Epithelial cell of esophagus (primary cell): ENCODE measurements around the gene SLC38A10.

Source experiments
- DNase-seq: peaks from one replicate; pipeline ENCODE4 v3.0.0; 2010; ENCODE audit warnings: low read depth
- H3K4me3 ChIP-seq: 2 replicates; pipeline ENCODE4 v1.5.1; 2011; ENCODE audit warnings: mild to moderate bottlenecking, low read length, control low read depth
- TF ChIP-seq, protein P1 (sequence below): IDR thresholded peaks from 2 replicates; pipeline ENCODE4 v1.5.1; 2011; ENCODE audit warnings: low read depth, mild to moderate bottlenecking, low read length, control low read depth, inconsistent platforms; ENCODE audit not compliant: insufficient read depth; ENCODE audit errors: missing control alignments

Gene SLC38A10

DNA sequence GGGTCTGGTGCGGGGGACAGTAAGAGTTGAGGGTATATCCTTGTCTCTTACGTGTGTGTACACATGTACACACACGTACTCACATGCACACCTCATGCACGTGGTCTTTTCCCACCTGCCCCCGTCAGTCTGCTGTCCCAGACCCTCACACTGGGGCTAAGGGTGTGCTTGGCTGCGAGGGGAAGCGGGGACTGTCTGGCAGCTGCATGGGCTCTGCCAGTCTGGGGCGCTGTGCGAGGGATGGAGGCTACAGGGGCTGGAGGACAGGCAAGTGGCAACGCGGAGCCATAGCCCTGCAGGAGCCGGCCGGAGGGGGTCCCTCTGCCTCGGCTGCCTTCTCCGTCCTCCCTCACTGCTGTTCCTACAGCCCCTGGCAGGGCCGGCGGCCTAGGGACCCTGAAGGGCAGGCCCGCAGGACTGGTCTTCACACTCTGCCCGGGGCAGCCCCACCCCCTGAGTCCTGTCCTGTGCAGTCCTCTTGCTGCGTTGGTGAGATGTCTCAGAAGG is 20.8 kb upstream of the SLC38A10 start:
- TF ChIP-seq, protein P1, sequence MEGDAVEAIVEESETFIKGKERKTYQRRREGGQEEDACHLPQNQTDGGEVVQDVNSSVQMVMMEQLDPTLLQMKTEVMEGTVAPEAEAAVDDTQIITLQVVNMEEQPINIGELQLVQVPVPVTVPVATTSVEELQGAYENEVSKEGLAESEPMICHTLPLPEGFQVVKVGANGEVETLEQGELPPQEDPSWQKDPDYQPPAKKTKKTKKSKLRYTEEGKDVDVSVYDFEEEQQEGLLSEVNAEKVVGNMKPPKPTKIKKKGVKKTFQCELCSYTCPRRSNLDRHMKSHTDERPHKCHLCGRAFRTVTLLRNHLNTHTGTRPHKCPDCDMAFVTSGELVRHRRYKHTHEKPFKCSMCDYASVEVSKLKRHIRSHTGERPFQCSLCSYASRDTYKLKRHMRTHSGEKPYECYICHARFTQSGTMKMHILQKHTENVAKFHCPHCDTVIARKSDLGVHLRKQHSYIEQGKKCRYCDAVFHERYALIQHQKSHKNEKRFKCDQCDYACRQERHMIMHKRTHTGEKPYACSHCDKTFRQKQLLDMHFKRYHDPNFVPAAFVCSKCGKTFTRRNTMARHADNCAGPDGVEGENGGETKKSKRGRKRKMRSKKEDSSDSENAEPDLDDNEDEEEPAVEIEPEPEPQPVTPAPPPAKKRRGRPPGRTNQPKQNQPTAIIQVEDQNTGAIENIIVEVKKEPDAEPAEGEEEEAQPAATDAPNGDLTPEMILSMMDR = no peak
- H3K4me3 ChIP-seq = no peak overlapping the region
- DNase-seq = no peak

DNA sequence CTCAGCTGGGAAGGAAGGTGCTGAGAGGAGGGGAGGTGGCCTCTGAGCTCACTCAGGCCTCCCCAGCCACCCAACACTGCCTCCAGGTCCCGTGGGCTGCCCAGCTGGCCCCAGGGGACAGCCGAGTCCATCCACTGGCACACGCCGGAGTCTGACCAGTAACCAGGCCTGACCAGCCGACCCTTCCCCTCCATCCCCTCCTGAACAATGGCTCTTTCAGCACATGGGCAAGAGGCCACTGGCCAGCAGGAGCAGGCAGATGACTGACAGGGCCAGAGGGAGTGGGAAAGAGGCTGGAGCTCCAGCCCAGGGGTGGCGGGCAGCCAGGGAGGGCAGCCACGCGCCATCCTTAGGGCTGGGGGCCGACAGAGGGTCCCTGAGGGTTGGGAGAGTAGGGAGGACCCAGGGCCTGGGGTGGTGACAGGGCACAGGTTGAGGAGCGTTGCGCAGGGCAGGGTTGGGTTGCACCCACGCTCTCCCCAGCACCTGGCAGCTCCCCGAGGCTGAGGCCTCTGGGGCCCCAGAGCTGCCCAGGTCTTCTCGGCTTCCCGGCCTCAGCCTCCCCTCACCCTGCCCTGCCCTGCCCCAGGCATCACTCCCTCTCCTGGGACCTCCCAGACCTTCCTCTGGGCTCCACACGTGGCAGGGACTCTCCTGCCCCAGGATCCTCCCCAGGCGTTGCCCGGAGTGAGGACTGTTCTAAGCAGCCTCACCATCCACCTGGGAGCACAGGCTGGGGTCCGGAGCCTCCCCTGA is 20.2 kb upstream of the SLC38A10 start:
- DNase-seq = no peak
- no peak overlapping the region for H3K4me3 ChIP-seq
- TF ChIP-seq, protein P1 = no peak

DNA sequence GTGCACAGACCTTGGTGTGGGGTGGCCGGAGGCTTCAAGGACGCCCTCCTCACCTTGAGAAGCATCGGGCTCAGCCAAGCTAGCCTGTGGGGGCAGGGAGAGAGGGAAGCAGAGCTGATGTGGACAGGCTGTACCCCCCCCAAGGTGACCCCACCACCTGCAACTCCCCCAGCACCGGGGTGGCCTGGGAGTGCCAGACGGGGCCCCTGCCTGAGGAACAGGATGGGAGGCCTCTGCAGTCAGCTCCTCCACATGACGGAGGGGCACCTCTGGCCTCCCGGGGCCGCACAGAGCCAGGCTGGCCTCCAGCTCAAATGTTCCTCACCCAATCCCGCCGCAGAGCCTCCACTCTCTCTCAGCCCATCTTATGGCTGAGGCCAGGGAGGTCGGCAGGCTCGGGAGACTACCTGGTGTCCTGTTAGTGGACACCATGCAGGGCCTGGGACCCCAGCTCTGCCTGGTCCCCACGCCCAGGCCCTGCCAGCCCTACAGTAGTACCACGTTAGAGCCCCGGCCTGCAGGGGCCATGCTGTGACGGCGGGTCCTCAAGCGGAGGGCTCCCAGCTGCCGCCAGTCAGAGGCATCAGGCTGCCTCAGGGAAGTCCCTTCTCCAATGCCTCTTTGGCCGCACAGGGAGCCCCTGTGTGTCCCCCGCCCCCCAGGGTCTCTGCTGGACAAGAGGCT is 19.4 kb upstream of the SLC38A10 start:
- H3K4me3 ChIP-seq = no peak overlapping the region
- no peak for DNase-seq
- TF ChIP-seq, protein P1 = no peak

GRCh38 chr17:81313776-81314397 is 18.8 kb upstream of the SLC38A10 start:
- TF ChIP-seq, protein P1 = no peak
- no peak for DNase-seq
- H3K4me3 ChIP-seq = no peak overlapping the region

GRCh38 chr17:81312624-81313325 is 17.7 kb upstream of the SLC38A10 start:
- TF ChIP-seq, protein P1 = no peak
- DNase-seq = no peak
- H3K4me3 ChIP-seq = no peak overlapping the region

DNA sequence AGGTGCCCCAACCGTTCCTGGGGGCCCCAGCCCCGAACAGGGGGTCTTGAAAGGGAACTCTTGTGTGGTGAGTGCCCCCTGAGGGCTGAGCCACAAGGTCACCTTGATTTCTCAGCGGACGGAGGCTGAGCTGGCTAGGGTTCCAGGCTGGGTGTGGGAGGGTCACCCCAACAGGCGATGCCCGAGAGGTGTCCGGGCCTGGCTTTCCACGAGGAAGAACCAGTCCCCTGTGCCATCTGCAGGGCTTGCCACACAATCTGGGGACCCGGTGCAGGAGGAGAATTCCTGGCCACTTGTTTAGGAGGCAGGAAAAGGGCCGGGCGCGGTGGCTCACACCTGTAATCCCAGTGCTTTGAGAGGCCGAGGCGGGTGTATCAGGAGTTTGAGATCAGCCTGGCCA is 16.8 kb upstream of the SLC38A10 start:
- TF ChIP-seq, protein P1 = no peak
- DNase-seq = no peak
- H3K4me3 ChIP-seq = no peak overlapping the region
